HG03103 (cell line): ENCODE measurements around the gene ZBTB42.

ENCODE experiments used
- ATAC-seq: cut with Tn5 transposase; IDR thresholded peaks from one replicate; pipeline ENCODE4 v1.9.1; 2021; ENCODE audit warnings: low read depth; ENCODE audit not compliant: unreplicated experiment

The ZBTB42 gene

DNA sequence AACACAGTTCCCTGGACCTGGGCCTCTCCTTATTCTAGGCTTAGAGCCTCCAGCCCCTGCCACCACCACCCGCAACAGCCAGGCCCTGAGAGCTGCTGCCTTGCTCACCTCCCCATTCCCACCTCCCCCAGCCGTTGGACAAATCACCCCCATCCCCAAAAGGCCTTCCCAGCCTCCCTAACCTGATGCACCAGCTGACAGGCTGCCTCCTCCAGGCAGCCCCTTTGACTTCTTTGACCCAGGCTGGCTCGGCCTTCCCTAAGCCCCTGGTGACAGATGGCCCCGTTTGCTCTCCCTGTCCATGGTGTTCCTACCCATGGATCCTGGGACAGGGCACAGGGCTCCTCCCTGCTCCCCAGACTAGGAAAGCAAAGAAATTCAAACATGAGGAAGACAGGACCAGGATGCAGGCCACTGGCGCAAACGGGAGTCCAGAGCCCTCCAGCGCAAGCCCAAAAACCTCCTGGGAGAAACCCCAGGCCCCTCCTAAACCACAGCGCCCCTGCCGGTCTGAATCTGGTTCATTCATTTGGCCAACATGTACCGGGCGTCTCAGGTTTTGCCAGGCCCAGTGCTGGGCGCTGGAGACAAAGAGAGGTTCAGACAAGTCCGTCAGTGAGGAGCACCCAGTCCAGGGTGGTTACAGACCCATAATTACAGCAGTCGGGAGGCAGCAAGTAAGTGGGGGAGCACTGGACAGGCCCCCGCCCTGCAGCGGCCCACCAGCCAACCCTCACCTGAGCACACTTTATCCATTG, 7.8 kb upstream of the ZBTB42 start:
- no peak for ATAC-seq

- ATAC-seq, result no peak
Measured at GRCh38 chr14:104793703-104793959, 7.3 kb upstream of the ZBTB42 start.

- no peak for ATAC-seq
Measured at GRCh38 chr14:104794099-104794498, 6.8 kb upstream of the ZBTB42 start.

GRCh38 chr14:104794631-104794992, 6.3 kb upstream of the ZBTB42 start:
- ATAC-seq, result no peak

GRCh38 chr14:104794993-104795780, 5.7 kb upstream of the ZBTB42 start, which contains the start of gene AKT1:
TSS of gene AKT1 (minus strand) at chr14:104795748. CDS start at chr14:104792643, 3,105 bp downstream.
- no peak for ATAC-seq

- ATAC-seq, result no peak
Measured at GRCh38 chr14:104795781-104796686, 4.9 kb upstream of the ZBTB42 start.

DNA sequence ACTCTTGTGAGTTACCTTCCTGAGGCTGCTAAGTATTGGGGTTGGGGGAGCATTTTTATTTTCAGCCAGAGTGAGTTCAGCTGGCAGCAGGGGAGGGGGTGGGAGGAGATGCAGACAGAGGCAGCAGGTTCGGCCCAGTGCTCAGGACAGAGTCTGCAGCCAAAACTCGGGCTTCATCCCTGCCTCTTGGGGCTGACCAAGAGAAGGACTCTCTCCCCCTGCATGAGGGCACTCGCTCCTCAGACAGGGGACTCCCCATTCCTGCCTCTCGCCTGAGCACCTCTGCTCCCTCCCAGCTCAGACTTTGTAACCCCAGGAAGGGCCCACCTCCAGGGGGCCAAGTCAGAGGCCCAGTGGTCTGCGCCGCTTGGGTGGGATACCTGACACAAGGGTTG, 4.2 kb upstream of the ZBTB42 start:
- no peak for ATAC-seq

GRCh38 chr14:104797115-104798044, 3.5 kb upstream of the ZBTB42 start:
- ATAC-seq, result no peak

DNA sequence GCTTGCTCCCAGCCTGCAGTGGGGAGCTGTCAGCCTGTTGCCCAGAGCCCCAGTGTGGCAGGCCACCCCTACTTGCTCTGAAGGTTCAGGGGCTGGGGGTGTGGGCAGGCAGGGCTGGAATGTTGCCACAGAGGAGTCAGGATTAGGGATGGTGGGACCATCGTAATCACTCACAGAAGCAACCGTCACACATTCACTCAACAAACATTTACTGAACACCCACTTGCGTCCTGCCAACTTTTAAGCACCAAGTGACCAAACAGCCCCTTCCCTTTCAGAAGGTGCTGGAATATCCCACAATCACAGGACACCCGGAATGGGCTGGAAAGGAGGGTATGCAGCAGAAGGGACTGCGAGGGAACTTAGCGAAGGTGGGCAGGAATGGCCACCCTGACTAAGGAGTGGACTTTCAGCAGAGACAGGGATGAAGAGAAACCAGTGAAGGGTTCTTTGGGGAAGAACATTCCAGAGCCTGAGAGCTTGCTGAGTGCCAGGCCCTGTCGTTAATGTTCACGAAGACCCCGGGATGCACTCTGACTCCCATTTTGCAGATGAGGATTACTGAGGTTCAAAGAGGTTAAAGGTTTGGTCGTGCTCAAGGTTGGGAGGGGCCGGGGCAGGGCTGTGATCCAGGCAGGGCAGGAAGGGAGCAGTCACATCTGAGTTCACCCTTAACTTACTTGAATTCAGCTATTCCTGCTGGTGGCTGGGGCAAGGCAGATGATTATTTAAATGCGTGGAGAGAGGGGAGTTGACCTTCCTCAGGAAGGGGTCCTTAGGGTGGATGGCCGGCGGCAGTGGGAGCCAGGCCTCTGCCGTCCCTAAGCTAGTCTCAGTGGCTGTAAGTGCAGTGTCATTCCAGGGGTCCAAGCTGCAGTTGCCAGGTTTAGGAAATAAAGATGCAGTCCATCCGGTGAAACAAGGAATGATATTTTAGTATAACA, 2.3 kb upstream of the ZBTB42 start:
- no peak for ATAC-seq

DNA sequence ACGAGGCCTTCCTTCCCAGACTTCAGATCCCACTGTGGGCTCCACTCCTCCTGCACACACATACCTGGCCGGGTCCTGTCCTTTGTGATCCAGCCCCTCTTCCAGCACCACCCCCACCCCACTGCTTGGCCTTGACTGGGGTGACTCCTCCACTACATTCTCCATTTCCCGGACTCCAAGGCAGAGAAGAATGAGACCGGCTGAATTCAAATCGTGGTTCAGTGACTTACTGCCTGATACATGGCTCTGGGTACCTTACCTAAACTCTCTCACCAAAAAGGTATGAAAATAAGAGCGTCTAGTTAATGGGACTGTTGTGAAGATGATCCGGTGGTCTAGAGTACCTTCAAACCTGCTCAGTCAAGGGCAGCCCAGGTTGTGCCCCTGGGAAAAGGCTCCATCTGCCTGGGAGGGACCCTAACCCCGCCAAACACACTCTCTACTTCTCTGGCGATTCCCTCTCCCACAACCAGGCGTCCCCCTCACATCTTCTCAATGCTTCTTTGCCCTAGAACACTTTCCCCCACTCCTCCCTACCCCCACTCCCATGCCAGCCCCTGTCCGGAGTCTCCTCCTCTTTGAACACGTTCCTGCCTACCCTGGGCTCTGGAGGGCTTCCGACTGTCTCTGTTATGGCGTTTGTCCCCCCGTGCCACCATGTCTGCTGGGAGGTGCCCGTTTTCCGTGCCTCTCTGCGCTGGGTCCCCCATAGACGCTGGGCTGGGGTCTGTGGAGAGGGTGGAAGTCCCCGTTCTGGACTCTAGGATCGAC, 1.5 kb upstream of the ZBTB42 start:
- ATAC-seq, result no peak

GRCh38 chr14:104800015-104800770, 708 bp upstream of the ZBTB42 start:
- ATAC-seq, result no peak

DNA sequence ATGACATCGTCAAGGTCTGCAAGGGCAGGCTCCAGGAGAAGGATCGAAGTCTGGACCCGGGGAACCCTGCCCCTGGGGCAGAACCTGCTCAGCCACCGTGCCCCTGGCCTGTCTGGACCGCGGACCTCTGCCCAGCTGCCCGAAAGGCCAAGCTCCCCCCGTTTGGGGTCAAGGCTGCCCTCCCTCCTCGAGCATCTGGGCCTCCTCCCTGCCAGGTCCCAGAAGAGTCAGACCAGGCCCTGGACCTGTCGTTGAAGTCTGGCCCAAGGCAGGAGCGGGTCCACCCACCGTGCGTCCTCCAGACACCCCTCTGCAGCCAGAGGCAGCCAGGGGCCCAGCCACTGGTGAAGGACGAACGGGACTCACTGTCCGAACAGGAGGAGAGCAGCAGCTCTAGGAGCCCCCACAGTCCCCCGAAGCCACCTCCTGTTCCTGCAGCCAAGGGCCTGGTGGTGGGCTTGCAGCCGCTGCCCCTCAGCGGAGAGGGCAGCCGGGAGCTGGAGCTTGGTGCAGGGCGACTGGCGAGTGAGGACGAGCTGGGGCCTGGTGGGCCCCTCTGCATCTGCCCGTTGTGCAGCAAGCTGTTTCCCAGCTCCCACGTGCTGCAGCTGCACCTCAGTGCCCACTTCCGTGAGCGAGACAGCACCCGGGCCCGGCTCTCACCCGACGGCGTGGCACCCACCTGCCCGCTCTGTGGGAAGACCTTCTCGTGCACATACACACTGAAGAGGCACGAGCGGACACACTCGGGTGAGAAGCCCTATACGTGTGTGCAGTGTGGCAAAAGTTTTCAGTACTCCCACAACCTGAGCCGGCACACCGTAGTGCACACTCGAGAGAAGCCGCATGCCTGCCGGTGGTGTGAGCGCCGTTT, 856 bp downstream of the ZBTB42 start:
- ATAC-seq, result no peak

DNA sequence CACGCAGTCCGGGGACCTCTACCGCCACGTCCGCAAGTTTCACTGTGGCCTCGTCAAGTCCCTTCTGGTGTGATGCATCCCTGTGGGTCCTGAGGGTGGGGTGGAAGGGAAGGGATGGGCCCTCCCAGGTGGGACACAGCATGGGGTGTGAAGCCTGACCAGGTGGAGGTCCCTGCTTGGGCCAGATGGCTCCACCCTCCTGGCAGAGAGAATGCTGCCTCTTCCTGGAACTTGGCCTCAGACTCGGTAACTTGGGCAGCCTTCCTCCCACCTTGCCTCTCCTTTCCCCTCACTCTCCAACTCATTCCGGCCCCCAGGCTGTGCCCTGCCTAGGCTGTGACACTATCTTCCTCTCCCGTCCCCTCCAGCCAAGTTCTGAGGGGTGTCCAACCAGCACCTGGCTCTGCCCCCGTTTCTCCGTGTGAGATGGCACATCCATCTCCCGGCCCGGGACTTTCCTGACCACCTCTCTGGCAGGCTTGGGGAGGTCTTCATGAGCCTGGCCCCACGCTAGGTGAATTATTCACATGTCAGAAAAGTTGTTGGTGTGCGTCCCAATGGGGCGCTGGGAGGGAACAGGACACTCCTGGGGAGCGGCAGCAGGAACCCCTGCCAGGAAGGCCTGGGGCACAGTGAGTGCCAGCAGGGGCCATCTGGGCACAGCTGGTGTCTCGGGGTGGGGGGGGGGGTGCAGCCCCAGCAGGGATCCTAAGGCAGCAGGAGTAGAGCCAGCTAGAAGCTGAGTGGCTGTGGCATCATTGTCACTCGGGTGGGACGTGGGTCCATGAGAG, 1.7 kb downstream of the ZBTB42 start:
- no peak for ATAC-seq

DNA sequence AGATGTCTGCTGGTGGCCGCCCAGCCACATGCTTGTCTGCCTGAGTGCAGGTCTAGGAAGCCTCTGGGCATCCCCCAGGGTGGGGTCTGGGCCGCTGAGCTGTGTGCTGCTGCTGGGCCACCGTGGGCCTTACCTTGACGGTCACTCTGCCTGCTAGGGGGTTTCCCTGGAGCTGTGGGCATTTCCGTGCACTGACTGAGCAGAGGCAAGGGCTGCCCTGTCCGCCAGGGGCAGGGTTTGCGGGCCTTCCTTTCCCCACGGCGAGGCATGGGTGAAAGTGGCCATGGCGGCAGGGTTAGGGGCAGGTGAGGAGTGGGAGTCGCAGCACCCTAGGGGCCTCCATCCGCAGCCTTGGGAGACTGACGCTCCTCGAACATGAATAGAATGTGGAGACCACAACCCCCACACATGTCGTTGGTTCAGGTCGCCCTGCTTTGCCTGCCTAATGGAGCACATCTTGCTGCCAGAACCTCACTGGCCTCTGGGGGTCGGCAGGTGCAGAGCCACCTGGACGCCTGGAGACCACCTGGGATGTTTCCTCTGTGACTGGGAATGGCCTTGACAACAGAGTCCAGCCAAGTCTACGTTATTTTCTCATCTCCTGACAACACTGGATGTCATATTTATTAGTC, 2.5 kb downstream of the ZBTB42 start:
- ATAC-seq, result no peak

DNA sequence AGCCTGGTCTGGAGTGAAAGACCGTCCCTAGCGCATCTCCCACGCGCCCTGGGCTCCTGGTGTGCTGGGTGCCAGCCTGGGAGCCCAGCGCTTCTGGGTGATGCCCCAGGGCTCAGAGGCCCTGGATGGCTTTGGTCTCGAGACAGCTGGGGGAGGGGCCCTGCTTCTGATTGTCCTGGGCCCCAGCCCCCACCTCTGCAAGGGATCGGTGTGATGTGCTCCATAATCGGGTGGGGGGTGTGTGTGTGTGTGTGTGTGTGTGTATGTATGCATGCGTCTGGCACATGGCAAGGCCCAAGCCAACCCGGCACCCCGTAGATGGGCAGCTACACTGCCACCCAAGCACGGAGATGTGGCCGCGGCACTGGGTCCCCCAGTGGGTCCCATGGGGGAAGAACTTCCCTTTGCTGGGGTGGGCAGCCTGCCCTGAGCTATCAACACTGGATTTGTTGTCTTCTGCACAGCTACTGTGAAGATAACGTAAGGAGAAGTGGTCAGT, 3.1 kb downstream of the ZBTB42 start:
- ATAC-seq, result no peak
